Ramos (cell line): ENCODE data around the gene USP50.
"Not testable (repeated sequence)": the region's sequence is repeated elsewhere in the genome, so short reads cannot be mapped to it uniquely, and the experiment has no call there.

ENCODE experiments used
- in situ Hi-C: fragments of 300-500 bp; cut with MboI; formaldehyde crosslinking; loops from one replicate; pipeline ENCODE4 v1.14.3; 2022; ENCODE audit warnings: low sequenced_read_pairs; ENCODE audit not compliant: unreplicated experiment

USP50 gene

GRCh38 chr15:50546566-50546965, at the start of gene USP50:
TSS of gene USP50 (minus strand) at chr15:50546666. CDS start at chr15:50546525, 141 bp downstream.
- in situ Hi-C loops: no loop called here

GRCh38 chr15:50594311-50594710, 47.8 kb upstream of the USP50 start:
- in situ Hi-C loops: no loop called here

GRCh38 chr15:50593761-50594160, 47.3 kb upstream of the USP50 start:
- in situ Hi-C loops: no loop called here

- in situ Hi-C loops: no loop called here
Measured at GRCh38 chr15:50590288-50590687, 43.8 kb upstream of the USP50 start.

GRCh38 chr15:50577492-50577891, 31.0 kb upstream of the USP50 start:
- in situ Hi-C loops: no loop called here

- in situ Hi-C loops: no loop called here
Measured at GRCh38 chr15:50576166-50576565, 29.7 kb upstream of the USP50 start.

GRCh38 chr15:50573842-50574241, 27.4 kb upstream of the USP50 start:
- in situ Hi-C loops: not testable (repeated sequence)

- in situ Hi-C loops: no loop called here
Measured at GRCh38 chr15:50563756-50564155, 17.3 kb upstream of the USP50 start.

GRCh38 chr15:50562735-50563640, 16.5 kb upstream of the USP50 start:
- in situ Hi-C loops: no loop called here

GRCh38 chr15:50558012-50558411, 11.5 kb upstream of the USP50 start:
- in situ Hi-C loops: no loop called here

GRCh38 chr15:50556642-50557371, 10.3 kb upstream of the USP50 start:
- in situ Hi-C loops: no loop called here

GRCh38 chr15:50552238-50552637, 5.8 kb upstream of the USP50 start:
- in situ Hi-C loops: no loop called here

- in situ Hi-C loops: no loop called here
Measured at GRCh38 chr15:50549326-50549725, 2.9 kb upstream of the USP50 start.

GRCh38 chr15:50544368-50544767, 2.1 kb downstream of the USP50 start:
- in situ Hi-C loops: no loop called here

GRCh38 chr15:50543556-50543955, 2.9 kb downstream of the USP50 start:
- in situ Hi-C loops: no loop called here

GRCh38 chr15:50542887-50543210, 3.6 kb downstream of the USP50 start:
- in situ Hi-C loops: no loop called here

GRCh38 chr15:50531766-50532165, 14.7 kb downstream of the USP50 start:
- in situ Hi-C loops: no loop called here

- in situ Hi-C loops: no loop called here
Measured at GRCh38 chr15:50531163-50531562, 15.3 kb downstream of the USP50 start.

- in situ Hi-C loops: no loop called here
Measured at GRCh38 chr15:50523851-50524251, 22.6 kb downstream of the USP50 start.

- in situ Hi-C loops: no loop called here
Measured at GRCh38 chr15:50519740-50520425, 26.6 kb downstream of the USP50 start.

GRCh38 chr15:50513001-50513400, 33.5 kb downstream of the USP50 start:
- in situ Hi-C loops: no loop called here
